Panc1 (cell line): Measurements from ENCODE around the gene SPDYE2.
"Not testable (repeated sequence)": the region's sequence is repeated elsewhere in the genome, so short reads cannot be mapped to it uniquely, and the experiment has no call there.

Experiments
- CTCF ChIP-seq: fragments of 450-650 bp; IDR thresholded peaks from 2 replicates; pipeline ENCODE4 v1.5.1; 2017; ENCODE audit warnings: mild to moderate bottlenecking
- POLR2AphosphoS5 ChIP-seq: IDR thresholded peaks from 2 replicates; pipeline ENCODE4 v1.6.1; 2012; ENCODE audit warnings: mild to moderate bottlenecking, low read depth, low read length, moderate library complexity
- REST ChIP-seq, 2 experiments: IDR thresholded peaks; 2 replicates each; pipeline ENCODE4 v1.6.1; 2011 to 2012; ENCODE audit warnings: low read depth in 2 of 2, control low read depth in 1 of 2, low read length in 1 of 2, mild to moderate bottlenecking in 1 of 2, moderate library complexity in 1 of 2; ENCODE audit not compliant: insufficient read depth in 1 of 2

- not testable (repeated sequence) for TF ChIP-seq CTCF; REST (IDR thresholded peaks at IDR 0.05; ENCODE audit: insufficient read depth in 1 of 2, low read depth in 2 of 2, low read length in 1 of 2); POLR2AphosphoS5
These were observed 22.9 kb upstream of the SPDYE2 start for GRCh38 chr7:102527822-102528793.
